ENCODE data around the gene HTT. TPM values are rescaled to one million over a fixed set of nuclear protein-coding genes. Genes with fewer than 3 reads are reported as not detected.

The HTT gene
- total and polyA plus RNA-seq, 2 experiments from 2014 or later: 11.4 to 38.6 TPM

GRCh38 chr4:3121596-3121995, 47.1 kb downstream of the HTT start:
- Histone ChIP-seq H3K27ac (no peak overlapping the region), H3K27me3 (no peaks in the 10 kb centered on the region), H3K9me3 (ENCODE audit: low read depth) (no peaks in the 10 kb centered on the region), H3K36me3 (peaks cover 22% of the 10 kb centered on the region), H3K4me3 (no peak overlapping the region), H3K4me1 (ENCODE audit: low read depth) (no peaks in the 10 kb centered on the region)
- TF ChIP-seq, protein P1, sequence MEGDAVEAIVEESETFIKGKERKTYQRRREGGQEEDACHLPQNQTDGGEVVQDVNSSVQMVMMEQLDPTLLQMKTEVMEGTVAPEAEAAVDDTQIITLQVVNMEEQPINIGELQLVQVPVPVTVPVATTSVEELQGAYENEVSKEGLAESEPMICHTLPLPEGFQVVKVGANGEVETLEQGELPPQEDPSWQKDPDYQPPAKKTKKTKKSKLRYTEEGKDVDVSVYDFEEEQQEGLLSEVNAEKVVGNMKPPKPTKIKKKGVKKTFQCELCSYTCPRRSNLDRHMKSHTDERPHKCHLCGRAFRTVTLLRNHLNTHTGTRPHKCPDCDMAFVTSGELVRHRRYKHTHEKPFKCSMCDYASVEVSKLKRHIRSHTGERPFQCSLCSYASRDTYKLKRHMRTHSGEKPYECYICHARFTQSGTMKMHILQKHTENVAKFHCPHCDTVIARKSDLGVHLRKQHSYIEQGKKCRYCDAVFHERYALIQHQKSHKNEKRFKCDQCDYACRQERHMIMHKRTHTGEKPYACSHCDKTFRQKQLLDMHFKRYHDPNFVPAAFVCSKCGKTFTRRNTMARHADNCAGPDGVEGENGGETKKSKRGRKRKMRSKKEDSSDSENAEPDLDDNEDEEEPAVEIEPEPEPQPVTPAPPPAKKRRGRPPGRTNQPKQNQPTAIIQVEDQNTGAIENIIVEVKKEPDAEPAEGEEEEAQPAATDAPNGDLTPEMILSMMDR (IDR thresholded peaks at IDR 0.05; ENCODE audit: low read depth, low read length): no peak
- no peak for DNase-seq (ENCODE audit: low read depth in 1 of 2, low spot score in 1 of 2)

GRCh38 chr4:3122081-3122563, 47.6 kb downstream of the HTT start:
- peak overlapping the region; percentile 44 for H3K27ac ChIP-seq
- no peaks in the 10 kb centered on the region for H3K27me3 ChIP-seq
- no peak overlapping the region for H3K4me3 ChIP-seq
- no peaks in the 10 kb centered on the region for H3K9me3 ChIP-seq (ENCODE audit: low read depth)
- peaks cover 21% of the 10 kb centered on the region for H3K36me3 ChIP-seq
- H3K4me1 ChIP-seq (ENCODE audit: low read depth): no peaks in the 10 kb centered on the region
- DNase-seq (ENCODE audit: low read depth in 1 of 2, low spot score in 1 of 2): peak in 1 of 2 donors; percentile 88
- TF ChIP-seq, protein P1 (IDR thresholded peaks at IDR 0.05; ENCODE audit: low read depth, low read length): no peak

DNA sequence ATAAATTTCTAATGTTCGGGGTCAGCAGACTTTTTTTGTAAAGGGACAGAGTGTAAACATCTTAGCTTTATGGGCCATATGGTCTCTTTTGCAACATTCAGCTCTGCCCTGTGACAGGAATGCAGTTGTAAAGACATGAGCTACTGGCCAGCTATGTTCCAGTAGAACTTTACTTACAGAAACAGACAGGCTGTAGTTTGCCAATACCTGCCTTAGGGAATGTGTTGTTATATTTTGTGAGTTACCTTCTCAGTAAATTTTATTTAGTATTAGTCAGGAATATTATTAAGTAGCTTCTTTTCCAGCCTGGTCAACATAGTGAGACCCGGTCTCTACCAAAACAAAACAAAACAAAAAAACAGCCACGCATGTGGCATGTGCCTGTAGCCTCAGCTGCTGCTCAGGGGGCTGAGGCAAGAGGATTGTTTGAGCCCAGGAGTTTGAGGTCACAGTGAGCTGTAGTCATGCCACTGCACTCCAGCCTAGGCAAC, 48.7 kb downstream of the HTT start:
- H3K27me3 ChIP-seq: no peaks in the 10 kb centered on the region
- TF ChIP-seq, protein P1 (IDR thresholded peaks at IDR 0.05; ENCODE audit: low read depth, low read length): no peak
- DNase-seq (ENCODE audit: low read depth in 1 of 2, low spot score in 1 of 2): peak in 1 of 2 donors; percentile 68
- H3K4me1 ChIP-seq (ENCODE audit: low read depth): no peaks in the 10 kb centered on the region
- no peaks in the 10 kb centered on the region for H3K9me3 ChIP-seq (ENCODE audit: low read depth)
- no peak overlapping the region for H3K4me3 ChIP-seq
- peak overlapping the region; percentile 57 for H3K27ac ChIP-seq
- peaks cover 23% of the 10 kb centered on the region for H3K36me3 ChIP-seq

- DNase-seq (ENCODE audit: low read depth in 1 of 2, low spot score in 1 of 2): no peak
- Histone ChIP-seq H3K27me3 (no peaks in the 10 kb centered on the region), H3K27ac (no peak overlapping the region), H3K4me3 (no peak overlapping the region), H3K36me3 (peaks cover 30% of the 10 kb centered on the region), H3K9me3 (ENCODE audit: low read depth) (no peaks in the 10 kb centered on the region), H3K4me1 (ENCODE audit: low read depth) (no peaks in the 10 kb centered on the region)
- TF ChIP-seq, protein P1 (IDR thresholded peaks at IDR 0.05; ENCODE audit: low read depth, low read length): no peak
Observed at GRCh38 chr4:3124070-3124767, 49.7 kb downstream of the HTT start.

- H3K27ac ChIP-seq: no peak overlapping the region
- TF ChIP-seq, protein P1 (IDR thresholded peaks at IDR 0.05; ENCODE audit: low read depth, low read length): no peak
- DNase-seq (ENCODE audit: low read depth in 1 of 2, low spot score in 1 of 2): no peak
- H3K4me3 ChIP-seq: no peak overlapping the region
- H3K36me3 ChIP-seq: peaks cover 30% of the 10 kb centered on the region
- H3K4me1 ChIP-seq (ENCODE audit: low read depth): no peaks in the 10 kb centered on the region
- no peaks in the 10 kb centered on the region for H3K27me3 ChIP-seq
- H3K9me3 ChIP-seq (ENCODE audit: low read depth): no peaks in the 10 kb centered on the region
Observed at GRCh38 chr4:3127112-3127511, 52.6 kb downstream of the HTT start.
